ENCODE measurements around the gene DCAF7.

The DCAF7 gene

DNA sequence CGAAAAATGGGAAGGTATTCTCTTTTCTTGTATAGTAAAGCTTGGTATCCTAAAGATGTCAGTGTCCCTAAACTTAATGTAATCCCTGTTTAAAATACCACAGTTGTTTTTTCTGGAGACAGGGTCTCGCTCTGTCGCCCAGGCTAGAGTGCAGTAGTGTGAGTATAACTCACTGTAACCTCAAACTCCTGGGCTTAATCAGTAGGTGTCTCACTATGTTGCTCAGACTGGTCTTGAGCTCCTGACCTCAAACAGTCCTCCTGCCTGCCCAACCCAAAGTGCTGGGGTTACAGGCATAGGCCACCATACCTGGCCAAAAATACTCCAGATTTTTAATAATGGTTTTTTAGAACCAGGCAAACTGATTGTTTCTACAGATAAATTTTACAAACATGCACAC is 8.2 kb downstream of the DCAF7 start:
- TF ChIP-seq, protein P1, sequence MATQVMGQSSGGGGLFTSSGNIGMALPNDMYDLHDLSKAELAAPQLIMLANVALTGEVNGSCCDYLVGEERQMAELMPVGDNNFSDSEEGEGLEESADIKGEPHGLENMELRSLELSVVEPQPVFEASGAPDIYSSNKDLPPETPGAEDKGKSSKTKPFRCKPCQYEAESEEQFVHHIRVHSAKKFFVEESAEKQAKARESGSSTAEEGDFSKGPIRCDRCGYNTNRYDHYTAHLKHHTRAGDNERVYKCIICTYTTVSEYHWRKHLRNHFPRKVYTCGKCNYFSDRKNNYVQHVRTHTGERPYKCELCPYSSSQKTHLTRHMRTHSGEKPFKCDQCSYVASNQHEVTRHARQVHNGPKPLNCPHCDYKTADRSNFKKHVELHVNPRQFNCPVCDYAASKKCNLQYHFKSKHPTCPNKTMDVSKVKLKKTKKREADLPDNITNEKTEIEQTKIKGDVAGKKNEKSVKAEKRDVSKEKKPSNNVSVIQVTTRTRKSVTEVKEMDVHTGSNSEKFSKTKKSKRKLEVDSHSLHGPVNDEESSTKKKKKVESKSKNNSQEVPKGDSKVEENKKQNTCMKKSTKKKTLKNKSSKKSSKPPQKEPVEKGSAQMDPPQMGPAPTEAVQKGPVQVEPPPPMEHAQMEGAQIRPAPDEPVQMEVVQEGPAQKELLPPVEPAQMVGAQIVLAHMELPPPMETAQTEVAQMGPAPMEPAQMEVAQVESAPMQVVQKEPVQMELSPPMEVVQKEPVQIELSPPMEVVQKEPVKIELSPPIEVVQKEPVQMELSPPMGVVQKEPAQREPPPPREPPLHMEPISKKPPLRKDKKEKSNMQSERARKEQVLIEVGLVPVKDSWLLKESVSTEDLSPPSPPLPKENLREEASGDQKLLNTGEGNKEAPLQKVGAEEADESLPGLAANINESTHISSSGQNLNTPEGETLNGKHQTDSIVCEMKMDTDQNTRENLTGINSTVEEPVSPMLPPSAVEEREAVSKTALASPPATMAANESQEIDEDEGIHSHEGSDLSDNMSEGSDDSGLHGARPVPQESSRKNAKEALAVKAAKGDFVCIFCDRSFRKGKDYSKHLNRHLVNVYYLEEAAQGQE (IDR thresholded peaks at IDR 0.05; ENCODE audit: insufficient read depth in 1 of 2, low read depth in 2 of 2, low read length in 2 of 2) = no peak
- TF ChIP-seq TAF1 (IDR thresholded peaks at IDR 0.05; ENCODE audit: borderline replicate concordance, insufficient read depth, low read length) (no peak), SIN3A (IDR thresholded peaks at IDR 0.05; ENCODE audit: borderline replicate concordance, insufficient read depth, low read length) (no peak), FOXP2 (optimal IDR thresholded peaks at IDR 0.05; ENCODE audit: borderline replicate concordance, extremely low read depth, extremely low read length, insufficient read depth) (no peak), POLR2AphosphoS5 (IDR thresholded peaks at IDR 0.05; ENCODE audit: low read depth, low read length) (no peak)

DNA sequence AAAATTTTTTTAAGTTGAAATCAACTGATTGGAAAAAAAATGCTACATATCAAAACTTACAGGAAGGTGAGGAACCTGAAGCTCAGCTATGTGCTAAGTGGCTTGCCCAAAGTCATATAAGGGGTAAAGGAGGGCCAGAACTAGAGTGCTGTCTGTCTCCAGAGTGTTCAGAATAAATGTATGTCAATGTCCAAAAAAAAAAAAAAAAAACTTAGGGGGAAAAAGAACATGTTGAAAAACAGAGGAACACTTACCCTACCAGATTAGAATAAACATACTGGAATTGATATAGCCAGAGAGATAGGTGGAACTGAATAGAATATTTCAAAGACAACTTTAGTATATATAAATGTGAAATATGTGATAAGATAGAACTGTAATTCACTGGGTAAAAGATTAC is 11.5 kb downstream of the DCAF7 start:
- TF ChIP-seq FOXP2 (optimal IDR thresholded peaks at IDR 0.05; ENCODE audit: borderline replicate concordance, extremely low read depth, extremely low read length, insufficient read depth) (no peak), SIN3A (IDR thresholded peaks at IDR 0.05; ENCODE audit: borderline replicate concordance, insufficient read depth, low read length) (no peak), TAF1 (IDR thresholded peaks at IDR 0.05; ENCODE audit: borderline replicate concordance, insufficient read depth, low read length) (no peak), POLR2AphosphoS5 (IDR thresholded peaks at IDR 0.05; ENCODE audit: low read depth, low read length) (no peak)
- TF ChIP-seq, protein P1 (IDR thresholded peaks at IDR 0.05; ENCODE audit: insufficient read depth in 1 of 2, low read depth in 2 of 2, low read length in 2 of 2) = no peak

DNA sequence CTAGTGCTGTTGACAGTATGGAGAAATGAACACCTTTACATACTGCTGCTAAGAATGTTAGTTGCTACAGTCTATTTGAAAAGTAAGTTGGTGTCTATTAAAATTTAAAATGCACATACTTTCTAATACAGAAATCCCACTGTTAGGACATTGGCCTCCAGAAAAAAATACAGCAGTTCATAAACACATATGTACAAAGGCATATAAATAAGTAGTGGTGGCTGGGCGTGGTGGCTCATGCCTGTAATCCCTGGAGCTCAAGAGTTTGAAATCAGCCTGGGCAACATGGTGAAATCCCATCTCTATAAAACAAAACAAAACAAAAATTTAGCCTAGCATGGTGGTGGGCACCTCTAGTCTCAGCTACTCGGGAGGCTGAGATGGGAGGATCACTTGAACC is 13.1 kb downstream of the DCAF7 start:
- TF ChIP-seq SIN3A (IDR thresholded peaks at IDR 0.05; ENCODE audit: borderline replicate concordance, insufficient read depth, low read length) (no peak), POLR2AphosphoS5 (IDR thresholded peaks at IDR 0.05; ENCODE audit: low read depth, low read length) (no peak), FOXP2 (optimal IDR thresholded peaks at IDR 0.05; ENCODE audit: borderline replicate concordance, extremely low read depth, extremely low read length, insufficient read depth) (no peak), TAF1 (IDR thresholded peaks at IDR 0.05; ENCODE audit: borderline replicate concordance, insufficient read depth, low read length) (no peak)
- TF ChIP-seq, protein P1 (IDR thresholded peaks at IDR 0.05; ENCODE audit: insufficient read depth in 1 of 2, low read depth in 2 of 2, low read length in 2 of 2) = no peak

GRCh38 chr17:63564562-63564961 is 14.3 kb downstream of the DCAF7 start:
- TF ChIP-seq FOXP2 (optimal IDR thresholded peaks at IDR 0.05; ENCODE audit: borderline replicate concordance, extremely low read depth, extremely low read length, insufficient read depth) (no peak), TAF1 (IDR thresholded peaks at IDR 0.05; ENCODE audit: borderline replicate concordance, insufficient read depth, low read length) (no peak), POLR2AphosphoS5 (IDR thresholded peaks at IDR 0.05; ENCODE audit: low read depth, low read length) (no peak)

DNA sequence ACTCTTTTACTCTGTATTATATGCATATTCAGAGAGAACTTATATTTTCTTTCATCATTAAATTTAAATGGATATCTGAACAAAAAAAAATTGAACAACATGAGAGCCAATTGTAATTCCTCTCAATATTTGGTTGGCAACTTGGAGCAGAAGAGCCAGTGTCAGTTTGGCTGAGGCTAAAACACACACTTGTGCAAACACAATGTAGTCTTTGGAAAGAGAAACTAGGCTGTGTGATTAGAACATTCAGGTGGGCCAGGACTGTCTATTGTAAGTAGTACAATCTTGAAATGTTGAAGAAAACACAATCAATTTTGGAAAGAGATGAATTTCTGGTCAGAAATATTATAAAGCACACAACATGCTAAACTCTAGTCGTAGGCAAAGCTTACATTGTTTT is 17.0 kb downstream of the DCAF7 start:
- TF ChIP-seq TAF1 (IDR thresholded peaks at IDR 0.05; ENCODE audit: borderline replicate concordance, insufficient read depth, low read length) (no peak), SIN3A (IDR thresholded peaks at IDR 0.05; ENCODE audit: borderline replicate concordance, insufficient read depth, low read length) (no peak), FOXP2 (optimal IDR thresholded peaks at IDR 0.05; ENCODE audit: borderline replicate concordance, extremely low read depth, extremely low read length, insufficient read depth) (no peak), POLR2AphosphoS5 (IDR thresholded peaks at IDR 0.05; ENCODE audit: low read depth, low read length) (no peak)
- TF ChIP-seq, protein P1 (IDR thresholded peaks at IDR 0.05; ENCODE audit: insufficient read depth in 1 of 2, low read depth in 2 of 2, low read length in 2 of 2) = no peak

All from PFSK-1 (cell line).